Spleen (tissue), 11 donors: ENCODE measurements around the gene FGF22. TPM values are rescaled to one million over a fixed set of nuclear protein-coding genes. Genes with fewer than 3 reads are reported as not detected.

Experiments
- DNase-seq: peaks from one replicate; pipeline ENCODE4 v3.0.0-alpha.2; 2020
- H3K27ac ChIP-seq, 8 donors: fragments of 200-600 bp; sonication (generic) in 7 of 8; 1 replicate in 4 of 8; 2 replicates in 4 of 8; pipeline versions ENCODE4 v1.5.0 to v1.8.0; 2016 to 2021; ENCODE audit warnings: inconsistent platforms in 4 of 8, mild to moderate bottlenecking in 4 of 8, moderate library complexity in 1 of 8
- H3K27me3 ChIP-seq, 7 donors: fragments of 200-600 bp; sonication (generic) in 6 of 7; replicated peaks in 1 of 7; 1 replicate in 4 of 7; 2 replicates in 3 of 7; pipeline versions ENCODE4 v1.5.0 to v1.8.0; 2016 to 2021; ENCODE audit warnings: inconsistent platforms in 3 of 7, mild to moderate bottlenecking in 1 of 7
- H3K36me3 ChIP-seq, 6 donors: fragments of 200-600 bp; sonication (generic) in 5 of 6; 1 replicate in 4 of 6; 2 replicates in 2 of 6; pipeline versions ENCODE4 v1.5.0 to v1.8.0; 2016 to 2021; ENCODE audit warnings: inconsistent platforms in 2 of 6
- H3K4me1 ChIP-seq, 6 donors: fragments of 200-600 bp; sonication (generic) in 5 of 6; 1 replicate in 3 of 6; 2 replicates in 3 of 6; pipeline versions ENCODE4 v1.5.0 to v1.8.0; 2016 to 2021; ENCODE audit warnings: inconsistent platforms in 3 of 6
- H3K4me3 ChIP-seq, 8 donors: fragments of 200-600 bp; sonication (generic) in 7 of 8; 1 replicate in 4 of 8; 2 replicates in 4 of 8; pipeline versions ENCODE4 v1.5.0 to v1.8.0; 2016 to 2021; ENCODE audit warnings: inconsistent platforms in 4 of 8, mild to moderate bottlenecking in 4 of 8, moderate library complexity in 2 of 8
- H3K9me3 ChIP-seq, 8 donors: fragments of 200-600 bp; sonication (generic) in 7 of 8; 1 replicate in 4 of 8; 2 replicates in 4 of 8; pipeline versions ENCODE4 v1.5.0 to v1.8.0; 2016 to 2021; ENCODE audit warnings: inconsistent platforms in 4 of 8
- CTCF ChIP-seq, 11 experiments: fragments of 200-600 bp in 7 of 11; fragments of 450-650 bp in 4 of 11; sonication (generic) in 4 of 11; IDR thresholded peaks in 8 of 11; conservative IDR thresholded peaks in 3 of 11; 1 replicate in 7 of 11; 2 replicates in 4 of 11; pipeline versions ENCODE4 v1.4.0 to v1.8.0; 2016 to 2021; ENCODE audit warnings: antibody characterized with exemption in 11 of 11, inconsistent platforms in 4 of 11, mild to moderate bottlenecking in 1 of 11
- POLR2A ChIP-seq, 3 donors: fragments of 450-650 bp; IDR thresholded peaks; one replicate each; pipeline ENCODE4 v1.5.1; 2017; ENCODE audit warnings: antibody characterized with exemption in 3 of 3, mild to moderate bottlenecking in 1 of 3
- POLR2AphosphoS5 ChIP-seq, 3 donors: sonication (generic); formaldehyde crosslinking; IDR thresholded peaks; one replicate each; pipeline ENCODE4 v1.5.1; 2017; ENCODE audit warnings: antibody characterized with exemption in 3 of 3
- WGBS, 5 donors: extraction: QIAGEN DNeasy Blood & Tissue Kit in 3 of 5; methylation state at CpG; one replicate each; pipeline versions ENCODE4 v1.1.5 to v1.1.7; 2013 to 2018; 5-methylcytosine and 5-hydroxymethylcytosine counted together
- intact Hi-C: fragments of 100-400 bp; cut with DNase I; formaldehyde crosslinking; loops from one replicate; pipeline ENCODE4 v1.15.0; 2023; ENCODE audit warnings: low total_unique reads
- polyA plus RNA-seq, 3 donors: library from polyadenylated mRNA; stranded (reverse); fragments of 200-250 nt; gene quantifications; one replicate each; pipeline ENCODE4 v1.2.1, GENCODE V29; 2013
- total RNA-seq, 7 donors: library from RNA; depleted of rRNA in 3 of 7; stranded (reverse); fragments of >200 nt in 3 of 7; fragmentation: NEBNext Ultra II Directional in 4 of 7; extraction: Animal tissue kit (Norgen Biotek cat#: 25700) in 4 of 7; gene quantifications; one replicate each; pipeline versions ENCODE4 v1.1.0 to v1.2.1, GENCODE V29; 2016 to 2021
- donor health status: healthy with polysubstance abuse.
- donor health status: DM: no; HTN: no; CAD: no; lungs with moderate emphysema.
- donor health status: DM: no; HTN: no; CAD: no.
- donor health status: Bipolar disorder and iron deficiency.
- donor health status: healthy.
- donor health status: DM: no; HTN: no; CAD: no.
- donor health status: DM: yes; HTN: yes; CAD: no.

FGF22 gene
- total and polyA plus RNA-seq, 10 donors: 0.10 to 0.61 (median 0.23) TPM; not detected in 6

GRCh38 chr19:634975-635652 lies 4.6 kb upstream of the FGF22 start:
- no peak overlapping the region for H3K27ac ChIP-seq
- H3K9me3 ChIP-seq: no peaks in the 10 kb centered on the region
- H3K4me3 ChIP-seq: no peak overlapping the region
- H3K4me1 ChIP-seq: peaks cover 27 to 62% (median 49%) of the 10 kb centered on the region in 6 donors
- WGBS, 5 donors: 84 to 92% (median 90%) methylated on average over 11 to 16 of the region's 16 CpGs
- TF ChIP-seq POLR2A (IDR thresholded peaks at IDR 0.05): no peak
- intact Hi-C loops: no loop called here
- no peak for DNase-seq
- peaks cover 0 to 12% (median 0%) of the 10 kb centered on the region in 7 donors for H3K27me3 ChIP-seq
- H3K36me3 ChIP-seq: peaks cover 0 to 15% (median 0%) of the 10 kb centered on the region in 6 donors

GRCh38 chr19:638906-639252 lies 800 bp upstream of the FGF22 start:
- Histone ChIP-seq H3K27me3 (peaks cover 0 to 14% (median 0%) of the 10 kb centered on the region in 7 donors), H3K4me3 (peak overlapping the region in 5 of 8 donors; percentile 41 to 72 (median 52)), H3K27ac (no peak overlapping the region), H3K36me3 (peaks cover 0 to 9% (median 0%) of the 10 kb centered on the region in 6 donors), H3K4me1 (peaks cover 14 to 40% (median 26%) of the 10 kb centered on the region in 6 donors), H3K9me3 (no peaks in the 10 kb centered on the region)
- no peak for DNase-seq
- WGBS, 5 donors: 60 to 77% (median 69%) methylated on average over 5 to 17 of the region's 17 CpGs
- TF ChIP-seq CTCF (IDR thresholded peaks at IDR 0.05 in 8 of 11, conservative IDR thresholded peaks at IDR 0.05 in 3 of 11): no peak
- TF ChIP-seq POLR2A (IDR thresholded peaks at IDR 0.05): no peak
- TF ChIP-seq POLR2AphosphoS5 (IDR thresholded peaks at IDR 0.05): no peak
- intact Hi-C loops: no loop called here

- Histone ChIP-seq H3K4me3 (peak overlapping the region in 7 of 8 donors; percentile 12 to 72 (median 46)), H3K9me3 (no peaks in the 10 kb centered on the region), H3K27me3 (peaks cover 0 to 14% (median 0%) of the 10 kb centered on the region in 7 donors), H3K36me3 (peaks cover 0 to 22% (median 7%) of the 10 kb centered on the region in 6 donors), H3K4me1 (peaks cover 9 to 29% (median 18%) of the 10 kb centered on the region in 6 donors), H3K27ac (peak overlapping the region in 3 of 8 donors; percentile 16 to 32 (median 31))
- no peak for DNase-seq
- WGBS, 5 donors: 38 to 67% (median 40%) methylated on average over 1 to 25 of the region's 25 CpGs
- intact Hi-C loops: no loop called here
- no peak for TF ChIP-seq POLR2AphosphoS5 (IDR thresholded peaks at IDR 0.05)
- TF ChIP-seq POLR2A (IDR thresholded peaks at IDR 0.05): no peak
- no peak for TF ChIP-seq CTCF (IDR thresholded peaks at IDR 0.05 in 8 of 11, conservative IDR thresholded peaks at IDR 0.05 in 3 of 11)
Measured at GRCh38 chr19:640161-640558, 481 bp downstream of the FGF22 start.

- no peak for DNase-seq
- Histone ChIP-seq H3K36me3 (peaks cover 0 to 27% (median 10%) of the 10 kb centered on the region in 6 donors), H3K27me3 (peaks cover 0 to 14% (median 0%) of the 10 kb centered on the region in 7 donors), H3K27ac (no peak overlapping the region), H3K9me3 (no peaks in the 10 kb centered on the region), H3K4me3 (no peak overlapping the region), H3K4me1 (peaks cover 9 to 29% (median 18%) of the 10 kb centered on the region in 6 donors)
- 90 to 95% (median 91%) methylated on average over 28 to 31 of the region's 31 CpGs for WGBS, 5 donors
- intact Hi-C loops: no loop called here
- TF ChIP-seq POLR2A (IDR thresholded peaks at IDR 0.05): no peak
Measured at GRCh38 chr19:640606-641189, 1.0 kb downstream of the FGF22 start.

GRCh38 chr19:641702-642101 lies 2.0 kb downstream of the FGF22 start:
- Histone ChIP-seq H3K27ac (no peak overlapping the region), H3K4me1 (peaks cover 9 to 29% (median 18%) of the 10 kb centered on the region in 6 donors), H3K9me3 (no peaks in the 10 kb centered on the region), H3K4me3 (no peak overlapping the region), H3K36me3 (peaks cover 0 to 37% (median 20%) of the 10 kb centered on the region in 6 donors), H3K27me3 (peaks cover 0 to 14% (median 0%) of the 10 kb centered on the region in 7 donors)
- no peak for DNase-seq
- WGBS, 5 donors: 71 to 86% (median 82%) methylated on average over 7 to 17 of the region's 17 CpGs
- intact Hi-C loops: no loop called here
- no peak for TF ChIP-seq POLR2A (IDR thresholded peaks at IDR 0.05)
- TF ChIP-seq POLR2AphosphoS5 (IDR thresholded peaks at IDR 0.05): no peak
